Fibroblast of gingiva (primary cell): ENCODE results near the gene ATP5F1E.
"Not testable (repeated sequence)": the region's sequence is repeated elsewhere in the genome, so short reads cannot be mapped to it uniquely, and the experiment has no call there.

Source experiments
- DNase-seq: peaks from one replicate; pipeline ENCODE4 v3.0.0-alpha.2; 2011; ENCODE audit warnings: low read depth

The ATP5F1E gene

DNA sequence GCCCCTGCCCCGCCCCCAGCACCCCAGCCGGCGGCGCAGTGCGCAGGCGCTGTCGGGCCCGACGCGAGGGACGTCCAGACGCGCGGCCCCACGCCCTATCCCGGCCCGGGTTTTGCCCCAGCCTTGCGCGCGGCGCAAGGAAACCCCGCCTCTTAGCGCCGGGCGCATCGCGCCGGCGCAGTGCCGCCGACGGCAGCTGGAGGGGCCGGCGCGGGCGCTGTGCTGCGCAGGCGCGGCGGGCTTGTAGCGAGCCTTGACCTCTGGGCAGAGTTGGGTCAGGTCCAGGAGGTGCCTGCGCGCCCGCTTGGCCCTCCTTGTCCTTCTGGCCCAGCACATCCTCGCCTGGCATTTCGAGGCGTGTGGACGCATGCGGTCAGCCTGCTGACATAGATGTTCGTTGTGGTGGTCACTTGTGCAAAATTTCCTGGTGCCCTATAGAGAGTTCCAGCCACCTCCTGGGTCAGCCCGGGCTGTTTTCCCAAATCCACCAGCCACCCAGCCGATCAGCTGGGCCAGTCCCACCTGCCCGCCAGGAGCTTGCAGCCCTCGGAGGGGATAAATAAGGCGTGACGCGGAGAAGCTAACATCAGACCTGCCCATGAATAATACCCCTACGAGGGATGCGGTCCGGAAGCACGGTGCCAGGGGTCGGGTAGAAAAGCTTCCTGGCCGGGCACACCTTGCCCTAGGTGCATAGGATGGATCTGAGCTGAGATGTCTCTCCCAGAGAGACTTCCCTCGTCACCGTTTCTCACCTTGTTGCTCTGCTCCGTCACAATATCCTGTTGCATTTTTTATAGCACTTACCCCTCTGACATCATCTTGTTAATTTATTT, 10.9 kb upstream of the ATP5F1E start:
- DNase-seq: peak; percentile 89

DNA sequence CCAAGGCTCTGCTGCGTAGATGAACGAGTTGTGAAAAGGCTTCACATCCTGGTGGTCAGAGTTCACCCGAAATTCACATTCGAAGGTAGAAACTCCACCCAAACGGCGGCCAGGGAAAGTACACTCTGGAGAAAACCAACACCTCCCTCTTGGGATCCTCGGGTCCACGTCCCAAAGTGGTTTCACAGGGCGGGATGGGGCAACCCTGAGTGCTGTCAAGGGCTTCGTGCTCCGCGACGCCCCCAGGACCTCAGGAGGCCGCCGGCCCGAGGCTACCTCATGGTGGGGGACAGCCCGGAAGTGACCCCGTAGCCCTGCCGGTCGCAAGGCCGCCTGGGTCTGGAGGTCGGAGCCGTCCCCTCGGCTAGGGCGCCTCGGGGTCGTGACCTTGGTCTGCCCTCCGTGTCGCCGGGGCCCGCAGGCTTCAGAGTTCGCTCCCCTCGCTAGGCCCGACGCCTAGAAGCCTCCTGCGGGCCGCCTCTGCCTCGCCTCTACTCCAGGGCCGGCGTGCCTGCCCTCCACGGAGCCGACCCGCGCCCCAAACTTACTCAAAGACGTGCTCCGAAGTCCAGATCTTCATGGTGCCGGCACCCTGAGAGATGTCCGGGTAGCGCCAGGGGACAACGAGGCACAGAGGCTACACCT, 10.1 kb upstream of the ATP5F1E start, which contains the start of gene PRELID3B:
PRELID3B (minus strand) TSS at position 636 of the 645 bp plus-strand sequence; CDS start at position 580, 56 bp downstream.
- peak; percentile 11 for DNase-seq

DNA sequence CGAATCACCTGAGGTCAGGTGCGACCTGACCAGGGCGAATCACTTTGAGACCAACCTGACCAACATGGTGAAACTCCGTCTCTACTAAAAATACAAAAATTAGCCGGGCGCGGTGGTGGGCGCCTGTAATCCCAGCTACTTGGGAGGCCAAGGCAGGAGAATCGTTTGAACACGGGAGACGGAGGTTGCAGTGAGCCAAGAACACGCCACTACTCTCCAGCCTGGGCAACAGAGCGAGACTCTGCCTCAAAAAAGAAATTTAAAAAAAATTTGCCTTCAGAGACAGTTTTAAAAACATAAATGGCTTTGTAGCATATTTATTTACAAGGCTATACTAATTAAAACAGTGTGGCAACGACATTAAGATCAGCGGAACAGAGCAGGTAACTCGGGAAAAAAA, 9.4 kb upstream of the ATP5F1E start:
- DNase-seq: not testable (repeated sequence)

DNA sequence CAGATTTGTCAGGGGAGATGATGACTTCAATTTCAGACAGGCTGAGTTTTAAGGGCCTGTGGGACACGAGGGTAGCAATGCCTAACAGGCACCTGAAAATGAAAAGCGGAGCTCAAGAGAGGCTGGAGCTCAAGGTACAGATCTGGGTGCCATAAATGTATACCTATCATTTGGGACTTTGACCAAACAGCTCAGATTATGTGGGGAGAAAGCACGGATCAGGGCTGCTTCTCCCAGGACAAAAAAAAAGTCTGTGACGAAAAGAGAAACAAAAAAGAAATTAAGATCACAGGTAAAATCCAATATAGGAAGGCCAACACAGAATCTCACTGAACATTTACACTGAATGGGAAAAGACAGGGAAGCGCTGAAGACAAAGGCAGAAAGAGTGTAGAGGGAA, 8.5 kb upstream of the ATP5F1E start:
- DNase-seq: no peak

DNA sequence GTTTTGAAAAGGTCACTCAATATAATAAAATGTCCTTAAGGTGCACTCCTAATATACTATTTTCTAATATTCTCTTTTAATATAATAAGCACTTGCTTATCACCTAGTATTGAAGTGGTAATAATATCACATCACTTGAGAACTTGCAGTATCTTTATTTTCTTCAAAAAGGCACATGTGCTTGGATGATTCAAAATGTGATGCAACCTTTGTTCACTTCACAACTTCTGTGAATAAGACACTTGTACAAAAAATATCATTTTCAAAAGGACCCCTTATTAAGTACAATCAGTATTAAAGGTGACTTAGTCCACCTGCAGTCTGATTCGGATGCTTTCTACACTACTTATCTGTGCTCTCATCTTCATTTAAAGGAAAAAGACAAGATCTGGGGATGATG, 7.1 kb upstream of the ATP5F1E start:
- DNase-seq: no peak

DNA sequence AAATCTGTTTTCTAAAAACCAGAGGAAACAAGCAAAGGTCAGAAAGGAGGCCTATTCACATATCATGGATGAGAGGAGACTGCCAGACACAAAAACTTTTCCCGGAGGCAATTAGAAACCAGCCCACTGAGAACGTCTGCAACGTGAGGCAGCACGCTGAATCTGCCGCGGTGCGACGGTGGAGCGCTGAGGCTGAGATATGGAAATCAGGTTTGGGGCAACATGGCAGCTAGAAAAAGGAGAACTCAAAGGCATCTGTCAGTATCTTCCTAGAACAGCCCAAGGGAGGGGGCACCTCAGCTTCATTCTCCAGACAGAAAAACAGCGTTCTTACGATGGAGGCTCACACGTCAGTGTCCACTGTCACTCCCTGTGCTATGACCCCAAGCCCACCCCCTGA, 5.3 kb upstream of the ATP5F1E start:
- DNase-seq: no peak

DNA sequence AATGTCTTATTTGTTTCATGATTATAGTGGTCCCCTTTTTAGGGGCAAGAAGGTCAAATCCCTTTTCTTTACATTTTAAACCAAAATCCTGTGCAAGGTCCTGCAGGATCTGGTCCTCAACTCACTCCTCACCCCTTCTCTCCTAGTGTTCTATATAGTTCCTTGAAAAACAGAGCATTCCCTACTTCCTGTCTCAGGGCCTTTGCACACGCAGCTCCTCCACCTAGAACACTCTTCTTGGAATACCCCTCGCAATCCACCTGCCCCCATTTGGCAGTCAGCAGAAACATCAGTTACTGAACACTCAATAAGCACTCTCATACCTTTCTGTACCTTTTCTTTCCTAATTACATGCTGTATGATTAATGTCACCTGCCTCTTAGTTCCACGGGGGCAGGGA, 3.2 kb upstream of the ATP5F1E start:
- no peak for DNase-seq

DNA sequence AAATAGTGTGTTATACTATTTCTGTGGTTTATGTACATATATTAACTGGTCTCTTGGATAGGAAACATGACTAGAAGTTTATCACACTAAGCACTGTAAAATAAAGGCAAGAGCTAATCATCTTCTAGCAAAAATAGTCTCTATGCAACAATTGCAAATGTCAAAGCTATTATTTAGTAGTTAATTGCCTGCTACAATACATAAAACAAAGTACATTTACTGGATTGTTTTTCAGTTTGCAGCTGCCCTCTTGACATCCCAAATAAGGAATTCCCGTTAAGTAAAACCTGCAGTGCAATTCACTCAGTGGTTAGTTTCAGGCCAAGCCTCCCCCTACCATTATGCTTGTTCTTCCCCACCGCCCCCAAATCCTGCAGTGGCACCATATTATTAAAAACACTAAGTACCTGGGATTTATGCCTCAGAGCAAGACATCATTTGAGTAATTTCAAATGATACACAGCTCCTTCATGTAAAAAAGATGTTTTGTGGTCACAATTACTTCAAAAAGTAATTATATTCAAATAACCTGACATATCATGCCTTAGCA, 1.6 kb upstream of the ATP5F1E start:
- no peak for DNase-seq

DNA sequence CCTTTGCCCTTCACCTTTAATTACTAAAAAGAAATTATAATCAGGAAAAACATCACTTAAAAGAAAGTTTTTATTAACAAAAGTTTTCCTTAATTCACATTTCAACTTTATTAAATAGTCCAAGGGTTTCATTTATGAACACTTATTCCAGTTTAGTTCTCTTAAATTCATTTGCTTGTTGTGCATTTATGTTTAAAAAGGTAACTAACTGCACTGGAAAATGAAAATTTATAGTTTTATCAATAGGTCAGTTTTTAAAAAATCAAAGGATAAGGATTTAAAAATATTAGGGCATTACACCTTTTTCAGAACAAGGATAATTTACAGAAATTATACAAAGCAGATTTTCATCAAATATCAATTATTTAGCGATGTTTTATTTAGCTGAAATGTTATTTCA, 958 bp upstream of the ATP5F1E start:
- no peak for DNase-seq

DNA sequence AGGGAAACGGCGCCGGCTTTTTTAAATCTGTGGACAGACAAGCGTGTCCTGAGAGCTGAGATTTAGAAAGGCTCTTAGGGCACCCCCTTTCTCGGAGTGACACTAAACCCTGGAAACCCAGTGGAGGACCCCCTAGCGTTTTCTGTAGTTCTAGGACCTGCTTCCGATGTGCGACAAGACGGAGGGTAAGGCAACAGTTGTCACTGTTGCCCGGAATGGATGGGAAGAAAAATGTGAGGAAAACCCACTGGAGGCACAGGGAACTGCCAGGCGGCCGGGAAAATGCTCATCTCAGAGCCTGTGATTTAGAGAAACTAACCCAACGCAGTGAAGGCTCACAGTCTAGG, 551 bp upstream of the ATP5F1E start:
- DNase-seq: peak; percentile 11

DNA sequence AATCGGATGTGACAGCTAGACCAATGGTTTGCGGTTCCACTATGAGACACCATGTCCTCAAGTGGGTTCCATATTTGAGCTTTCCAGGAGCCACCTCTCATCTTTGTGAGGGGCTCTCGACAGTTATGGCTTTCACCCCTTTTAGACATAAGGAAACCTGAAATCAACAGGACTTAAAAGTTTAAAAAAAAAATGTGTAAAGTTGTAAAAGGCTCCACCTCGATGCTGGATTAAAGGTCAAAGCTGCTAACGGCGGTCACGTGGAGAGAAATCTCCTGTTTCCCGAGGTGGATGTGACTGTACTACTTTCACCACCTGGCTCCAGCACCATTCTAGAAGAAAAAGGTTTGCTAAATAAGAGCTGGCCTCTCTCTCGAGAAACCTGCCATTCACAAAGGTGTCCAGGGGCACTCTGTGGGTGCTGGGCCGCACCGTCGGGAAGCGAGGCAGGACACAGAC, 542 bp downstream of the ATP5F1E start:
- DNase-seq: no peak

DNA sequence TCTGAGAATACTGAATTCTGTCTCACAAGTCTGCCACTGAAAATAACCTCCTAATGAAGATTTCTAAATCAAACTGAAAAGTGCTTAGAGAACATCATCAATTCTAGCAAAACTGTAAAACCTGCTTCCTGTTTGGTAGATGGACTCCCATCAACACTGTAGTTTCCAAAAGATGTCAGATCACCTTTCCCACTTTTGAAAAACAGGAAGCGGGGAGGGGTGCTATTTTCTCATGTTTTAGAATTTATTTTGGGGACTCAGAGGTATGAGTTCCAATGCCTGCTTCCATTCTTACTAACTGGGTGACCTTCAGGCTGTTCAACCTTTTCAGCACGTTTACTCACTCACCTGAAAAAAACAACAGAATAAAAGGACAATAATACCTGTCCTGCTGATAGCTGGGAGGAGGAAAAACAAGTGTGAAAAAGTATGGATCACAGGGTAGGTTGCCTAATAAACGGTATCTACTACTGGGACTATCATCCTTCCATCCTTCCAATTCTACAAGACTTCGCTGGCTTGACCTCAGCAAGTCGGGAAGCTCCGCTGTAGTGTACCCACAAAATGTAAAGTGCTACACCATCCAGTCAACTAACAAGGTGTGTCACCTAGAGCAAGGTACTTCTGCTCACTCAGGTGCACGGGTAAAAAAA, 1.1 kb downstream of the ATP5F1E start:
- DNase-seq: no peak

DNA sequence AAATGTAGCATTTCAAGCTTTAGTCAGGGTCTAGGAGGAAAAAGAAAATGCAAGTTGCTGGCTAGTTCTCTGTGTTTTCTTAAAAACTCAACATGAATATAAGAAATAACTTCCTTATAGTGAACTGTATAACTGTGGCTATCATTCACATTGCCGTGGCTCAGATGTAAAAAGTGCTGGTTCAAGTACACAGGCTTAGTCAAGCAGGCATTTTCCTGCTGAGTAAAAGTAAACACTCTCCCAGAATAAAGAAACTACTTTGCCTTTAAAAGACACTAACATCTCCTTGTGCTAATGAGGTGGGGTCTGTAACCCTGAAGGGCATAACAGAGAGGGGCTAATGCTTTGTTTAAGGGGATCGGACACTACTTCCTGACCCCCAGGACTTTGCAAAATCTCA, 3.3 kb downstream of the ATP5F1E start:
- no peak for DNase-seq

DNA sequence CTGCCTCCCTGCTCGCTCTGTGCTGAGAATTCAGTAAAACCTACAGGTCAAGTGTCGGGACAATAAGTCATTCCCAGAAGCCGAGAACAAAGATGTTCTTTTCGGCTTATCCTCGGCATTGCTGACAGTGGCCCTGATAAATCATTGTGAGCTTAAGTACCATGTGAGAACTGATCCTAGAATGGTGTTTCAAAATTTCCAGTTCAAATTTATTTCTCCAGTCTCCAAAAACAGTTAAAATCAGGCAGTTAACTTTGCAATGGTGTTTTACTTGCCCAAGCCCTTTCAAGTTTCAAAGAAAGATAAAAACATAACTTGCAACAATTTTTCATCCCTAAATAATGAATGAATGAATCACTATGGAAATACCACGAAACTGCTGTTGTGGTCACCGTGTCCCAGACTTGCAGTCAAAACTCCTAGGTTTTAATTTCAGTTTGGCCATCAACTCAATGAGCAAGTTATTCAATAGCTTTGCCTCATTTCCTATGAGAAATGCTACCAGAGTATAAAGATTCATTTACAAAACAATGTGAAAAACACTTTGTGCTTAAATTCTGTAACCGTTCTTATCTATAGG, 4.3 kb downstream of the ATP5F1E start:
- DNase-seq: peak; percentile 73

DNA sequence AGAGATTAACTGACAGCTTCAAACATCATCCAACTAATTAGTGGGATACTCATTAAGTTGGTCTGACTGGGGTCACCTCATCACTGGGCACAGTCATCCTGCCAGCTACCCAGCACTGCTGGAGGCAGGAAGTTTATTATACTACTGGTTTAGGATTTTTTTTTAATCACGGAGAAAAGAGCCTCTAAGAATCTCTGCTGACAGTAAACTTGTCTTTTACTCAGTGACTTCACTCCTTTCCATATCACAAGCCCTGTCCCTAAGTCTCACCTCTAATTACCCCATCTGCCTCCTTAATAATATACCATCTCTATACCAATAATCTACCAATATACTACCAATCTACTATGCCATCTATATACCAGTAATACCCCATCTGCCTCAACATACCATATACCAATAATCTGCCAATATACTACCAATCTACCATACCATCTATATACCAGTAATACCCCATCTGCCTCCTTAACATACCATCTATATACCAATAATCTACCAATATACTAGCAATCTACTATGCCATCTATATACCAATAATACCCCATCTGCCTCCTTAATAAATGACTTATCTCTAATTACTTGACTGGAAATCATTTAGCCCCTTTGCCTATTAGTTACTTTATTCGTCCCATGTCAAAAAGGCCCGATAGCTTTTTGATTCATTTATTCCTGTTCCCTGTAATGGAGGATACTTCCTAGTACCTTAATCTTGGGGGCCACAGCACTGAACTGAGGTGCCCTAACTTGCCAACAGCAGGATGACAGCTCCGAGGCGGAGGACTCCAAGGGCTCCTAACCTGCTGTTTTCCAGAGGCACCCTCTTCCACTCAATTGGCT, 5.0 kb downstream of the ATP5F1E start:
- DNase-seq: no peak

DNA sequence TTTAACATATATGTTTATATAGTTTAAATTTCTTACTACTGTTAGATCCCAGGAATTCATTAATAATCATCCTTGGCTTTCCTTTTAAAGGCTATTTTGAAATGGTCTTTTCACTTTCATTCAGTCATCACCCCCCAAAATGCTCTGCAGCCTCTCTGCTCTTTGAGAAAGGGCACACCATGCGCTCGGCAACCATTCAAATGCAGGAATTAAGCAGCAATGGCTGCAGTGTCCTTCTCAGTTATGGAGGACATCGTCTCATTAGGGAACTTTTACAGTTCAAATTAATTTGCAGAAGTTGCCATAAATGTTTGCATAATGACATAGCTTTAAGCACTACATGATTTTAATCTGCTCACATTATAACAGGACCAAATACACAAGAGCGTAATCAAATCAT, 6.6 kb downstream of the ATP5F1E start:
- DNase-seq: no peak

DNA sequence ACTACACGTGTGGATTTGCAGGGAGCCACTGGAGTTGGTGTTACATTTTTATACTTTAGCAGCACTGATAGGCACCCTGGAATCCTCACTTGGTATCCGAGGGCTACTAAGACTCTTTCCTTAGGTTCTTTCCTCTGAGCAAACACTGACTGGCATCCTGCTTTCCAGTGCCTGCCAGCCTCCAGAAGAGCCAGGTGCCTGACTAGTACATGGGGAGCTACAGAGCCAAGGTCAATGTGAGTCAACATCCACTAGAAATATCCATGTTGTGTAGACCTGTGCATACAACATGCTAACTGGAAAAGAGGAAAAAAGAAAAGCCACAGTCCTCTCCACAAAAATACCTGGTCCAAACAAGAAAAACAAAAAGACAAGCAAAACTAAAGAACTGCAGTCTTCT, 7.0 kb downstream of the ATP5F1E start:
- no peak for DNase-seq

DNA sequence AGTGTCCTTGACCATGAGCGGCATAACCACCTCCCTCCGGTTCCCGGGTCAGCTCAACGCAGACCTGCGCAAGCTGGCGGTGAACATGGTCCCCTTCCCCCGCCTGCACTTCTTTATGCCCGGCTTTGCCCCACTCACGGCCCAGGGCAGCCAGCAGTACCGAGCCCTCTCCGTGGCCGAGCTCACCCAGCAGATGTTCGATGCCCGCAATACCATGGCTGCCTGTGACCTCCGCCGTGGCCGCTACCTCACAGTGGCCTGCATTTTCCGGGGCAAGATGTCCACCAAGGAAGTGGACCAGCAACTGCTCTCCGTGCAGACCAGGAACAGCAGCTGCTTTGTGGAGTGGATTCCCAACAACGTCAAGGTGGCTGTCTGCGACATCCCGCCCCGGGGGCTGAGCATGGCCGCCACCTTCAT, 8.0 kb downstream of the ATP5F1E start:
- no peak for DNase-seq

DNA sequence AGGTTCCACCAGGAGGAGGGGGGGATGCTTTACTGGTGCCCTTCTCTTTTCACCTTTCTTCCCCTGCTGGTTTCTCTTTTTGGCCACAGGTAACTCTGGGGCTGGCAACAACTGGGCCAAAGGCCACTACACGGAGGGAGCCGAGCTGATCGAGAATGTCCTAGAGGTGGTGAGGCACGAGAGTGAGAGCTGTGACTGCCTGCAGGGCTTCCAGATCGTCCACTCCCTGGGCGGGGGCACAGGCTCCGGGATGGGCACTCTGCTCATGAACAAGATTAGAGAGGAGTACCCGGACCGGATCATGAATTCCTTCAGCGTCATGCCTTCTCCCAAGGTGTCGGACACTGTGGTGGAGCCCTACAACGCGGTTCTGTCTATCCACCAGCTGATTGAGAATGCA, 8.5 kb downstream of the ATP5F1E start:
- DNase-seq: no peak

DNA sequence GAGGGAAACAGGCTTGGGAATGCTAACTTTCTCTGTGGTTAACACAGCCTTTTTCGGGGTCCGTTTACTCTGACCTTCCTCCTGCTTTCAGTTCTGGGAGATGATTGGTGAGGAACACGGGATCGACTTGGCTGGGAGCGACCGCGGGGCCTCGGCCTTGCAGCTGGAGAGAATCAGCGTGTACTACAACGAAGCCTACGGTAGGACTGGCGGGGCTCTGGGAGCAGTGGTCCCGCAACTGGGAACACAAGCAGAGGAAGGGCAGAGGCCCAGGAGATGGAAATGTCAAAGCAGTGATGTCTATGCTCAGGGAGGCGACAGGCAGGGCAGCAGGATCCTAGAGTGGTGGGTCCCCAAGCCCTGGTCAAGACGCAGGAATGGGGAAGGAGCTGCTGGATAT, 9.4 kb downstream of the ATP5F1E start:
- no peak for DNase-seq

DNA sequence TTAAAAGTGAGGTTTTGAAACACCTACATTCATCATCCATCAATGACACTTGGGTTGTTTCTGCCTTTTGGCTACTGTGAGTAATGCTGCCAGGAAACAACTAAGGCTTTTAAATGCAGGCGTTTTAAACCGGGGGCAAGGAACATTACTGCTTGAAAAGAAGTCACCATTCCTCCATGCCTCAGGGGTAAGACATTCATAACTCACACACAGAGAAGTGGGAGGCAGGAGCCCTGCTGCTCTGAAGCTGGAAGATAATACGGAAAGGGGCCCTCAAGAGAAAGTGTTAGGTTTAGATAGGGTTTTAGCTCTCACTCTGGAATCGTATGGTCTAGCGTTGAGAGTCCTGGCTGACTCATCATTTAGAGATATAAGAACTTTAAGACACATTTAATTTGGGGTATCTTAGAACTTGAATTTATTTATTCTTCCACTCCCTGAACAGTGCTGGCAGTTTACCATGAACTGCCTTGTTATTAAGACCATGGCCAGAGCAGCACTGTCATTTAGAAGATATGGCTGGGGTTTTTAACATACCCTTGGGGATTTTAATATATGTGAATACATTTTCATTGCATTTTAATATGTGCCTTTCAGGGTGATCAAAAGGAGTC, 11.1 kb downstream of the ATP5F1E start:
- DNase-seq: no peak
